Rectal smooth muscle tissue (tissue), 1 donor: ENCODE results near the gene GOPC.

Source experiments
- H3K27ac ChIP-seq: one replicate; pipeline ENCODE4 v1.7.0; 2013; ENCODE audit warnings: low read depth, low read length, inconsistent platforms
- H3K27me3 ChIP-seq: one replicate; pipeline ENCODE4 v1.7.0; 2013; ENCODE audit warnings: low read length; ENCODE audit not compliant: control insufficient read depth, insufficient read depth
- H3K36me3 ChIP-seq: one replicate; pipeline ENCODE4 v1.7.0; 2013; ENCODE audit warnings: low read length; ENCODE audit not compliant: control insufficient read depth, insufficient read depth
- H3K4me1 ChIP-seq: one replicate; pipeline ENCODE4 v1.7.0; 2013; ENCODE audit warnings: low read length; ENCODE audit not compliant: control insufficient read depth, insufficient read depth
- H3K4me3 ChIP-seq: one replicate; pipeline ENCODE4 v1.7.0; 2013; ENCODE audit warnings: low read length
- H3K9ac ChIP-seq: one replicate; pipeline ENCODE4 v1.7.0; 2013; ENCODE audit warnings: low read length

GOPC gene

GRCh38 chr6:117555262-117555849 lies 47.0 kb downstream of the GOPC start:
- no peak overlapping the region for H3K9ac ChIP-seq
- H3K4me1 ChIP-seq = no peaks in the 10 kb centered on the region
- peaks cover 3% of the 10 kb centered on the region for H3K36me3 ChIP-seq
- H3K27ac ChIP-seq = no peak overlapping the region
- no peaks in the 10 kb centered on the region for H3K27me3 ChIP-seq
- no peak overlapping the region for H3K4me3 ChIP-seq

- Histone ChIP-seq H3K36me3 (no peaks in the 10 kb centered on the region), H3K27ac (no peak overlapping the region), H3K27me3 (no peaks in the 10 kb centered on the region), H3K4me1 (no peaks in the 10 kb centered on the region), H3K4me3 (no peak overlapping the region), H3K9ac (no peak overlapping the region)
Observed at GRCh38 chr6:117553142-117553541, 49.2 kb downstream of the GOPC start.

GRCh38 chr6:117552618-117553017 lies 49.7 kb downstream of the GOPC start:
- no peak overlapping the region for H3K9ac ChIP-seq
- no peaks in the 10 kb centered on the region for H3K4me1 ChIP-seq
- no peaks in the 10 kb centered on the region for H3K27me3 ChIP-seq
- no peak overlapping the region for H3K27ac ChIP-seq
- H3K4me3 ChIP-seq = no peak overlapping the region
- H3K36me3 ChIP-seq = no peaks in the 10 kb centered on the region

GRCh38 chr6:117550618-117551242 lies 51.6 kb downstream of the GOPC start:
- no peaks in the 10 kb centered on the region for H3K27me3 ChIP-seq
- no peaks in the 10 kb centered on the region for H3K36me3 ChIP-seq
- H3K27ac ChIP-seq = no peak overlapping the region
- H3K4me1 ChIP-seq = no peaks in the 10 kb centered on the region
- H3K4me3 ChIP-seq = no peak overlapping the region
- no peak overlapping the region for H3K9ac ChIP-seq

- H3K36me3 ChIP-seq = no peaks in the 10 kb centered on the region
- H3K4me3 ChIP-seq = no peak overlapping the region
- no peak overlapping the region for H3K9ac ChIP-seq
- no peaks in the 10 kb centered on the region for H3K4me1 ChIP-seq
- no peak overlapping the region for H3K27ac ChIP-seq
- no peaks in the 10 kb centered on the region for H3K27me3 ChIP-seq
Observed at GRCh38 chr6:117550078-117550600, 52.2 kb downstream of the GOPC start.

- no peak overlapping the region for H3K9ac ChIP-seq
- no peak overlapping the region for H3K4me3 ChIP-seq
- H3K4me1 ChIP-seq = no peaks in the 10 kb centered on the region
- H3K36me3 ChIP-seq = no peaks in the 10 kb centered on the region
- H3K27ac ChIP-seq = no peak overlapping the region
- H3K27me3 ChIP-seq = no peaks in the 10 kb centered on the region
Observed at GRCh38 chr6:117549611-117550010, 52.7 kb downstream of the GOPC start.

GRCh38 chr6:117548797-117549301 lies 53.5 kb downstream of the GOPC start:
- Histone ChIP-seq H3K9ac (no peak overlapping the region), H3K4me1 (no peaks in the 10 kb centered on the region), H3K27ac (no peak overlapping the region), H3K27me3 (no peaks in the 10 kb centered on the region), H3K4me3 (no peak overlapping the region), H3K36me3 (no peaks in the 10 kb centered on the region)

- Histone ChIP-seq H3K36me3 (no peaks in the 10 kb centered on the region), H3K9ac (no peak overlapping the region), H3K27me3 (no peaks in the 10 kb centered on the region), H3K4me3 (peak overlapping the region; percentile 53), H3K4me1 (no peaks in the 10 kb centered on the region), H3K27ac (no peak overlapping the region)
Observed at GRCh38 chr6:117547688-117548621, 54.4 kb downstream of the GOPC start.

GRCh38 chr6:117546674-117547073 lies 55.6 kb downstream of the GOPC start:
- H3K27me3 ChIP-seq = no peaks in the 10 kb centered on the region
- H3K9ac ChIP-seq = no peak overlapping the region
- H3K36me3 ChIP-seq = no peaks in the 10 kb centered on the region
- H3K27ac ChIP-seq = no peak overlapping the region
- no peaks in the 10 kb centered on the region for H3K4me1 ChIP-seq
- no peak overlapping the region for H3K4me3 ChIP-seq

GRCh38 chr6:117545161-117545595 lies 57.1 kb downstream of the GOPC start:
- no peak overlapping the region for H3K9ac ChIP-seq
- no peak overlapping the region for H3K27ac ChIP-seq
- H3K4me3 ChIP-seq = no peak overlapping the region
- H3K27me3 ChIP-seq = no peaks in the 10 kb centered on the region
- H3K36me3 ChIP-seq = no peaks in the 10 kb centered on the region
- no peaks in the 10 kb centered on the region for H3K4me1 ChIP-seq

GRCh38 chr6:117544716-117545115 lies 57.6 kb downstream of the GOPC start:
- Histone ChIP-seq H3K27ac (no peak overlapping the region), H3K9ac (no peak overlapping the region), H3K36me3 (no peaks in the 10 kb centered on the region), H3K4me1 (no peaks in the 10 kb centered on the region), H3K4me3 (no peak overlapping the region), H3K27me3 (no peaks in the 10 kb centered on the region)

- Histone ChIP-seq H3K4me3 (no peak overlapping the region), H3K27ac (no peak overlapping the region), H3K9ac (no peak overlapping the region), H3K36me3 (no peaks in the 10 kb centered on the region), H3K4me1 (no peaks in the 10 kb centered on the region), H3K27me3 (no peaks in the 10 kb centered on the region)
Observed at GRCh38 chr6:117542493-117542892, 59.8 kb downstream of the GOPC start.
